ENCODE data around the gene ZDHHC15. TPM values are rescaled to one million over a fixed set of nuclear protein-coding genes. Genes with fewer than 3 reads are reported as not detected.

ZDHHC15 gene
- total and polyA plus RNA-seq, 2 of the 4 experiments (the other 2 are of a cell fraction), result not detected

DNA sequence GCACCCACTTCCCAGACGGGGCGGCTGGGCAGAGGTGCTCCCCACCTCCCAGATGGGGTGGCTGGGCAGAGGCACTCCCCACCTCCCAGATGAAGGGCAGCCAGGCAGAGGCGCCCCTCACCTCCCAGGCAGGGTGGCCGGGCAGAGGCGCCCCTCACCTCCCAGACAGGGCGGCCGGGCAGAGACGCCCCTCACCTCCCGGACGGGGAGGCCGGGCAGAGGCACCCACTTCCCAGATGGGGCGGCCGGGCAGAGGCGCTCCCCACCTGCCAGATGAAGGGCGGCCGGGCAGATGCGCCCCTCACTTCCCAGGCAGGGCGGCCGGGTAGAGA, 187.7 kb downstream of the ZDHHC15 start:
- DNase-seq (no peak), ATAC-seq (ENCODE audit: low read depth) (no peak)
- no peak overlapping the region for H2AK5ac ChIP-seq (ENCODE audit: low read depth, low read length)
- TF ChIP-seq, protein P1, sequence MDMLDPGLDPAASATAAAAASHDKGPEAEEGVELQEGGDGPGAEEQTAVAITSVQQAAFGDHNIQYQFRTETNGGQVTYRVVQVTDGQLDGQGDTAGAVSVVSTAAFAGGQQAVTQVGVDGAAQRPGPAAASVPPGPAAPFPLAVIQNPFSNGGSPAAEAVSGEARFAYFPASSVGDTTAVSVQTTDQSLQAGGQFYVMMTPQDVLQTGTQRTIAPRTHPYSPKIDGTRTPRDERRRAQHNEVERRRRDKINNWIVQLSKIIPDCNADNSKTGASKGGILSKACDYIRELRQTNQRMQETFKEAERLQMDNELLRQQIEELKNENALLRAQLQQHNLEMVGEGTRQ (IDR thresholded peaks at IDR 0.05; ENCODE audit: low read depth, low read length), result no peak
- TF ChIP-seq RCOR1 (IDR thresholded peaks at IDR 0.05; ENCODE audit: insufficient replicate concordance, low read length), result no peak
- TF ChIP-seq POLR2A (IDR thresholded peaks at IDR 0.05; ENCODE audit: low read depth, low read length), result no peak
- no peak for TF ChIP-seq CEBPB (IDR thresholded peaks at IDR 0.05; ENCODE audit: low read depth, low read length)
- no peak for TF ChIP-seq MAFK (IDR thresholded peaks at IDR 0.05; ENCODE audit: low read depth, low read length)
- no peak for TF ChIP-seq RFX5 (IDR thresholded peaks at IDR 0.05; ENCODE audit: low read depth, low read length)
- no peak for TF ChIP-seq FOS (IDR thresholded peaks at IDR 0.05; ENCODE audit: low read depth, low read length)
- TF ChIP-seq, protein P2, sequence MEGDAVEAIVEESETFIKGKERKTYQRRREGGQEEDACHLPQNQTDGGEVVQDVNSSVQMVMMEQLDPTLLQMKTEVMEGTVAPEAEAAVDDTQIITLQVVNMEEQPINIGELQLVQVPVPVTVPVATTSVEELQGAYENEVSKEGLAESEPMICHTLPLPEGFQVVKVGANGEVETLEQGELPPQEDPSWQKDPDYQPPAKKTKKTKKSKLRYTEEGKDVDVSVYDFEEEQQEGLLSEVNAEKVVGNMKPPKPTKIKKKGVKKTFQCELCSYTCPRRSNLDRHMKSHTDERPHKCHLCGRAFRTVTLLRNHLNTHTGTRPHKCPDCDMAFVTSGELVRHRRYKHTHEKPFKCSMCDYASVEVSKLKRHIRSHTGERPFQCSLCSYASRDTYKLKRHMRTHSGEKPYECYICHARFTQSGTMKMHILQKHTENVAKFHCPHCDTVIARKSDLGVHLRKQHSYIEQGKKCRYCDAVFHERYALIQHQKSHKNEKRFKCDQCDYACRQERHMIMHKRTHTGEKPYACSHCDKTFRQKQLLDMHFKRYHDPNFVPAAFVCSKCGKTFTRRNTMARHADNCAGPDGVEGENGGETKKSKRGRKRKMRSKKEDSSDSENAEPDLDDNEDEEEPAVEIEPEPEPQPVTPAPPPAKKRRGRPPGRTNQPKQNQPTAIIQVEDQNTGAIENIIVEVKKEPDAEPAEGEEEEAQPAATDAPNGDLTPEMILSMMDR (conservative IDR thresholded peaks at IDR 0.05; ENCODE audit: low read depth, low read length), result no peak
- TF ChIP-seq, protein P3, sequence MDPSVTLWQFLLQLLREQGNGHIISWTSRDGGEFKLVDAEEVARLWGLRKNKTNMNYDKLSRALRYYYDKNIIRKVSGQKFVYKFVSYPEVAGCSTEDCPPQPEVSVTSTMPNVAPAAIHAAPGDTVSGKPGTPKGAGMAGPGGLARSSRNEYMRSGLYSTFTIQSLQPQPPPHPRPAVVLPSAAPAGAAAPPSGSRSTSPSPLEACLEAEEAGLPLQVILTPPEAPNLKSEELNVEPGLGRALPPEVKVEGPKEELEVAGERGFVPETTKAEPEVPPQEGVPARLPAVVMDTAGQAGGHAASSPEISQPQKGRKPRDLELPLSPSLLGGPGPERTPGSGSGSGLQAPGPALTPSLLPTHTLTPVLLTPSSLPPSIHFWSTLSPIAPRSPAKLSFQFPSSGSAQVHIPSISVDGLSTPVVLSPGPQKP (IDR thresholded peaks at IDR 0.05; ENCODE audit: borderline replicate concordance, low read depth, low read length), result no peak
- TF ChIP-seq BHLHE40 (IDR thresholded peaks at IDR 0.05; ENCODE audit: low read depth, low read length), result no peak
- no peak for TF ChIP-seq RAD21 (IDR thresholded peaks at IDR 0.05; ENCODE audit: low read length)
- TF ChIP-seq CHD1 (IDR thresholded peaks at IDR 0.05; ENCODE audit: low read depth, low read length), result no peak
- TF ChIP-seq SMC3 (IDR thresholded peaks at IDR 0.05; ENCODE audit: low read depth, low read length), result no peak
- TF ChIP-seq NFE2L2 (IDR thresholded peaks at IDR 0.05; ENCODE audit: low read depth, low read length), result no peak
- H3K14ac ChIP-seq (replicated peaks; ENCODE audit: low read depth, low read length), result no peak overlapping the region
- no peaks in the 10 kb centered on the region for H4K20me1 ChIP-seq (ENCODE audit: insufficient read depth, low read length)
- intact Hi-C loops (cut with micrococcal nuclease) (no loop called here), dilution Hi-C loops (cut with HindIII; ENCODE audit: low sequenced_read_pairs, unreplicated experiment) (no loop called here), in situ Hi-C loops (cut with MboI; ENCODE audit: low sequenced_read_pairs) (no loop called here)
- no peak overlapping the region for H2BK15ac ChIP-seq (ENCODE audit: low read depth, low read length)
- H3K9me1 ChIP-seq (ENCODE audit: insufficient read depth, low read length), result no peaks in the 10 kb centered on the region
- no peaks in the 10 kb centered on the region; the same call in 1 of the 2 replicates for H3K9me3 ChIP-seq (ENCODE audit: control insufficient read depth, insufficient read depth, low read length)
- no peak overlapping the region for H4K5ac ChIP-seq (ENCODE audit: low read depth, low read length)
- no peak overlapping the region for H3K27ac ChIP-seq (ENCODE audit: insufficient read depth, low read length)
- H3K4me1 ChIP-seq (ENCODE audit: control insufficient read depth, insufficient read depth, low read length), result no peaks in the 10 kb centered on the region
- WGBS, 2 experiments (ENCODE audit: extremely low coverage in 2 of 2, insufficient read length in 1 of 2), result no CpG with 5 or more reads among the region's 19 CpGs
- H3K36me3 ChIP-seq (ENCODE audit: control insufficient read depth, insufficient read depth, low read length), result no peaks in the 10 kb centered on the region
- H3K9ac ChIP-seq (ENCODE audit: low read depth, low read length), result no peak overlapping the region
- no peak overlapping the region for H2AFZ ChIP-seq (replicated peaks; ENCODE audit: low read length, poor library complexity)
- H3K4ac ChIP-seq (ENCODE audit: low read depth, low read length), result no peak overlapping the region
- H3K23ac ChIP-seq (ENCODE audit: low read depth, low read length), result no peak overlapping the region
- no peaks in the 10 kb centered on the region for H3K27me3 ChIP-seq (ENCODE audit: control insufficient read depth, insufficient read depth, low read length)
- H3K4me2 ChIP-seq (ENCODE audit: low read depth, low read length), result no peak overlapping the region
- H4K91ac ChIP-seq (ENCODE audit: insufficient read depth, low read depth, low read length), result no peak overlapping the region
- H2BK120ac ChIP-seq (ENCODE audit: low read depth, low read length), result no peak overlapping the region
- H3K56ac ChIP-seq (ENCODE audit: extremely low read depth, insufficient read depth, low read length), result no peak overlapping the region
- ChIA-PET CTCF (no interaction called here), POLR2A (ENCODE audit: unreplicated experiment) (no interaction called here)
- H4K8ac ChIP-seq (ENCODE audit: low read depth in 2 of 2, low read length in 2 of 2), result no peak overlapping the region
- H3K79me1 ChIP-seq (ENCODE audit: low read depth in 1 of 2, low read length in 2 of 2), result no peaks in the 10 kb centered on the region
- H3K4me3 ChIP-seq (ENCODE audit: insufficient read depth, low read depth, low read length), result no peak overlapping the region
- H2BK5ac ChIP-seq (ENCODE audit: low read depth, low read length, poor library complexity, severe bottlenecking), result no peak overlapping the region
- no peak overlapping the region for H2AK9ac ChIP-seq (replicated peaks; ENCODE audit: low read depth, low read length, poor library complexity)
- BruUV-seq (replicated peaks), result no TSS peak
- no peak overlapping the region for H3K18ac ChIP-seq (ENCODE audit: low read depth, low read length)
- H2BK20ac ChIP-seq (ENCODE audit: low read depth, low read length), result no peak overlapping the region
